ENCODE results near the gene ZNG1A. TPM values are rescaled to one million over a fixed set of nuclear protein-coding genes. Genes with fewer than 3 reads are reported as not detected.

Gene ZNG1A
- total and polyA plus RNA-seq, 2 experiments from 2014 or later: 70.3 to 180 TPM

GRCh38 chr9:221989-222776 lies 43.3 kb upstream of the ZNG1A start:
- DNase-seq (ENCODE audit: low spot score) (no peak), ATAC-seq (no peak)
- Histone ChIP-seq H3K4me2 (no peak overlapping the region), H4K20me1 (replicated peaks; ENCODE audit: insufficient read depth) (no peaks in the 10 kb centered on the region), H3K4me3 (no peak overlapping the region), H3K4me1 (ENCODE audit: insufficient read depth) (0 out of 2 replicates have a peak, but pooled peaks cover 6% of the 10 kb centered on the region), H3K27ac (ENCODE audit: low read depth) (no peak overlapping the region), H2AFZ (no peak overlapping the region), H3K36me3 (ENCODE audit: insufficient read depth) (no peaks in the 10 kb centered on the region), H3K79me2 (replicated peaks; ENCODE audit: insufficient read depth) (no peaks in the 10 kb centered on the region), H3K9me2 (ENCODE audit: insufficient read depth) (no peaks in the 10 kb centered on the region), H3F3A (replicated peaks; ENCODE audit: low read depth) (no peaks in the 10 kb centered on the region), H3K27me3 (ENCODE audit: insufficient read depth) (peaks cover 3% of the 10 kb centered on the region; the same call in 1 of the 2 replicates)
- no peak overlapping the region for H3K4me3 Mint-ChIP-seq
- H3K36me3 Mint-ChIP-seq (ENCODE audit: low read depth): no peaks in the 10 kb centered on the region
- H3K27ac Mint-ChIP-seq: no peak overlapping the region
- peaks cover 15% of the 10 kb centered on the region for H3K4me1 Mint-ChIP-seq
- H3K9me3 Mint-ChIP-seq: no peaks in the 10 kb centered on the region
- no peak for TF ChIP-seq ZNF462 (CRISPR knock-in tag; IDR thresholded peaks at IDR 0.05)
- TF ChIP-seq STAT1 (IDR thresholded peaks at IDR 0.05; ENCODE audit: unreplicated experiment): no peak
- no peak for TF ChIP-seq ETS1 (IDR thresholded peaks at IDR 0.05)
- TF ChIP-seq ZNF331 (CRISPR knock-in tag; IDR thresholded peaks at IDR 0.05; ENCODE audit: low read depth): no peak
- no peak for TF ChIP-seq EZH2 (IDR thresholded peaks at IDR 0.05; ENCODE audit: low read depth, unreplicated experiment)
- TF ChIP-seq CTCF (conservative IDR thresholded peaks at IDR 0.05; ENCODE audit: low read depth in 2 of 2): no peak
- TF ChIP-seq NANOG (IDR thresholded peaks at IDR 0.05; ENCODE audit: borderline replicate concordance): no peak
- no peak for TF ChIP-seq EZH2phosphoT487 (IDR thresholded peaks at IDR 0.05; ENCODE audit: unreplicated experiment)
- no peak for TF ChIP-seq ZNF114 (CRISPR knock-in tag; IDR thresholded peaks at IDR 0.05)
- no peak for TF ChIP-seq POLR2AphosphoS5 (IDR thresholded peaks at IDR 0.05; ENCODE audit: low read depth)
- no peak for TF ChIP-seq CREB1 (CRISPR knock-in tag; IDR thresholded peaks at IDR 0.05; ENCODE audit: low read depth)
- TF ChIP-seq JUNB (IDR thresholded peaks at IDR 0.05; ENCODE audit: unreplicated experiment): no peak
- no peak for TF ChIP-seq REST (IDR thresholded peaks at IDR 0.05; ENCODE audit: unreplicated experiment)
- H3K27me3 Mint-ChIP-seq (ENCODE audit: insufficient read depth, low read depth, poor library complexity): no peaks in the 10 kb centered on the region
